Sigmoid colon (tissue), 7 donors: ENCODE results near the gene WDHD1. TPM values are rescaled to one million over a fixed set of nuclear protein-coding genes. Genes with fewer than 3 reads are reported as not detected.
"Not testable (repeated sequence)": the region's sequence is repeated elsewhere in the genome, so short reads cannot be mapped to it uniquely, and the experiment has no call there.

Experiments
- DNase-seq: peaks from one replicate; pipeline ENCODE4 v3.0.0-alpha.2; 2019
- H3K27ac ChIP-seq, 4 donors: fragments of 200-600 bp; sonication (generic); one replicate each; pipeline ENCODE4 v1.5.1; 2016 to 2019; ENCODE audit warnings: mild to moderate bottlenecking in 1 of 4
- H3K27me3 ChIP-seq, 3 donors: fragments of 200-600 bp; sonication (generic); one replicate each; pipeline ENCODE4 v1.5.1; 2019; ENCODE audit warnings: mild to moderate bottlenecking in 1 of 3
- H3K36me3 ChIP-seq, 4 donors: fragments of 200-600 bp; sonication (generic); one replicate each; pipeline ENCODE4 v1.5.1; 2016 to 2019
- H3K4me1 ChIP-seq, 4 donors: fragments of 200-600 bp; sonication (generic); one replicate each; pipeline ENCODE4 v1.5.1; 2017 to 2019
- H3K4me3 ChIP-seq, 4 donors: fragments of 200-600 bp; sonication (generic); one replicate each; pipeline ENCODE4 v1.5.1; 2017 to 2019; ENCODE audit warnings: mild to moderate bottlenecking in 2 of 4, moderate library complexity in 1 of 4
- H3K9me3 ChIP-seq, 4 donors: fragments of 200-600 bp in 3 of 4; sonication (generic) in 3 of 4; one replicate each; pipeline versions ENCODE4 v1.5.1 to v1.6.1; 2013 to 2019
- CTCF ChIP-seq, 4 experiments: fragments of 450-650 bp in 3 of 4; fragments of 200-600 bp in 1 of 4; IDR thresholded peaks; one replicate each; pipeline ENCODE4 v1.5.1; 2016 to 2019; ENCODE audit warnings: antibody characterized with exemption in 4 of 4, mild to moderate bottlenecking in 3 of 4, moderate library complexity in 2 of 4
- EP300 ChIP-seq, 4 donors: sonication (generic); formaldehyde crosslinking; IDR thresholded peaks; one replicate each; pipeline ENCODE4 v1.6.1; 2017; ENCODE audit warnings: antibody characterized with exemption in 4 of 4
- POLR2A ChIP-seq, 2 donors: fragments of 450-650 bp; IDR thresholded peaks; one replicate each; pipeline ENCODE4 v1.6.1; 2016; ENCODE audit warnings: antibody characterized with exemption in 2 of 2, mild to moderate bottlenecking in 2 of 2, moderate library complexity in 2 of 2
- POLR2AphosphoS5 ChIP-seq, 4 donors: sonication (generic); formaldehyde crosslinking; IDR thresholded peaks; one replicate each; pipeline ENCODE4 v1.6.1; 2017; ENCODE audit warnings: antibody characterized with exemption in 4 of 4
- WGBS, 2 donors: extraction: QIAGEN DNeasy Blood & Tissue Kit; methylation state at CpG; one replicate each; pipeline ENCODE4 v1.1.7; 2013; 5-methylcytosine and 5-hydroxymethylcytosine counted together
- intact Hi-C: fragments of 100-400 bp; cut with DNase I; formaldehyde crosslinking; loops from one replicate; pipeline ENCODE4 v1.15.1; 2023
- polyA plus RNA-seq, 3 donors: library from polyadenylated mRNA; stranded (reverse); fragments of 200-250 nt; gene quantifications; one replicate each; pipeline ENCODE4 v1.2.3, GENCODE V29; 2013
- total RNA-seq, 4 donors: library from RNA; depleted of rRNA; stranded (reverse); fragments of >200 nt; gene quantifications; one replicate each; pipeline ENCODE4 v1.1.0, GENCODE V29; 2016
- donor health status: healthy with polysubstance abuse.
- donor health status: Bipolar disorder and iron deficiency.
- donor health status: healthy.

Gene WDHD1
- total and polyA plus RNA-seq, 7 donors: 0.60 to 4.0 (median 1.1) TPM

DNA sequence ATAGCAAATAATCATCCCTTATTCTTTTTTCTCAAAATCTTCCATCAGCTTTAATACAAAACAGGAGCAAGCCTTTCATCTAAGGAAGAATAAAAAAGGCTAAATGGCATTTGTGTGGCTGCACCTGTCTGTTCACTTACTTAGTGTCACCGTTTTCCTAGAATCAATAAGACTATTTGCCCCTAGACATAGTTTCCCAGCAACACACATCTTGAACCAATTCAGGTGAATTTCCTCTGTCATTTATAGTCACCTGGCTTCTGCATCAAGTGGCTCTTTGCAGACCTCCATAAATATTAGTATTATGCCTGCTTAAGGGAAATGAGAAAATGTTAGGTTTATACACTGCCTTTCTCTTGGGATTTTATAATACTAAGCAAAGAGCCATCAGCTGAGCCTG, 106.8 kb downstream of the WDHD1 start:
- no peaks in the 10 kb centered on the region for H3K36me3 ChIP-seq
- no peaks in the 10 kb centered on the region for H3K9me3 ChIP-seq
- 28 to 71% methylated on average over 1 of the region's 1 CpG for WGBS, 2 donors
- no peak overlapping the region for H3K4me3 ChIP-seq
- DNase-seq: no peak
- no peak overlapping the region for H3K27ac ChIP-seq
- no peaks in the 10 kb centered on the region for H3K4me1 ChIP-seq
- no peaks in the 10 kb centered on the region for H3K27me3 ChIP-seq
- intact Hi-C loops: no loop called here
- TF ChIP-seq CTCF (IDR thresholded peaks at IDR 0.05): no peak
- no peak for TF ChIP-seq POLR2A (IDR thresholded peaks at IDR 0.05)
- no peak for TF ChIP-seq POLR2AphosphoS5 (IDR thresholded peaks at IDR 0.05)
- TF ChIP-seq EP300 (IDR thresholded peaks at IDR 0.05): no peak

DNA sequence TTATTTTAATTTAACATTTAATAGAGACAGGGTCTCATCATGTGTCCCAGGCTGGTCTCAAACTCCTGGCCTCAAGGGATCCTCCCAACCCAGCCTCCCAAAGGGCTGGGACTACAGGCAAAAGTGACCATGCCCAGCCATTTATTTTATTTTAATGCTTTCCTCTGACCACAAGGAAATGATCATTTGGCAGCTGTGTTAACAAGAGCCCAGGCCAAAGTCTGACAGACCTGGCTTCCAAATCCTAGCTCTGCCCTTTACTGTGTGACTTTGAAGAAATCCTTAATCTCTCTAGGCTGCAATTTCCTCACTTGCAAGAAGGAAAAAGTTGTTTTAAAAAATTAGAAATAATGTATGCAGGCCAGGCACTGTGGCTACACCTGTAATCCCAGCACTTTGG, 107.6 kb downstream of the WDHD1 start:
- H3K9me3 ChIP-seq: no peaks in the 10 kb centered on the region
- H3K27me3 ChIP-seq: no peaks in the 10 kb centered on the region
- intact Hi-C loops: no loop called here
- no peaks in the 10 kb centered on the region for H3K4me1 ChIP-seq
- no peak overlapping the region for H3K27ac ChIP-seq
- TF ChIP-seq POLR2AphosphoS5 (IDR thresholded peaks at IDR 0.05) (no peak), POLR2A (IDR thresholded peaks at IDR 0.05) (no peak), EP300 (IDR thresholded peaks at IDR 0.05) (no peak)
- no peaks in the 10 kb centered on the region for H3K36me3 ChIP-seq
- no peak for DNase-seq
- H3K4me3 ChIP-seq: no peak overlapping the region

- Histone ChIP-seq H3K4me1 (no peaks in the 10 kb centered on the region), H3K27ac (no peak overlapping the region), H3K4me3 (no peak overlapping the region), H3K36me3 (no peaks in the 10 kb centered on the region), H3K9me3 (no peaks in the 10 kb centered on the region), H3K27me3 (no peaks in the 10 kb centered on the region)
- WGBS, 2 donors: 86 to 88% methylated on average over 5 of the region's 5 CpGs
- TF ChIP-seq POLR2AphosphoS5 (IDR thresholded peaks at IDR 0.05): no peak
- TF ChIP-seq POLR2A (IDR thresholded peaks at IDR 0.05): no peak
- TF ChIP-seq EP300 (IDR thresholded peaks at IDR 0.05): no peak
- TF ChIP-seq CTCF (IDR thresholded peaks at IDR 0.05): no peak
- no peak for DNase-seq
- intact Hi-C loops: no loop called here
Observed at GRCh38 chr14:54918427-54918826, 108.5 kb downstream of the WDHD1 start.

GRCh38 chr14:54916101-54916500, 110.8 kb downstream of the WDHD1 start:
- Histone ChIP-seq H3K4me1 (no peaks in the 10 kb centered on the region), H3K9me3 (no peaks in the 10 kb centered on the region), H3K27me3 (no peaks in the 10 kb centered on the region), H3K4me3 (no peak overlapping the region), H3K27ac (no peak overlapping the region), H3K36me3 (no peaks in the 10 kb centered on the region)
- intact Hi-C loops: no loop called here
- TF ChIP-seq POLR2A (IDR thresholded peaks at IDR 0.05): no peak
- TF ChIP-seq EP300 (IDR thresholded peaks at IDR 0.05): no peak
- TF ChIP-seq POLR2AphosphoS5 (IDR thresholded peaks at IDR 0.05): no peak
- TF ChIP-seq CTCF (IDR thresholded peaks at IDR 0.05): no peak
- WGBS, 2 donors: 96% methylated on average over 1 of the region's 1 CpG
- DNase-seq: no peak

DNA sequence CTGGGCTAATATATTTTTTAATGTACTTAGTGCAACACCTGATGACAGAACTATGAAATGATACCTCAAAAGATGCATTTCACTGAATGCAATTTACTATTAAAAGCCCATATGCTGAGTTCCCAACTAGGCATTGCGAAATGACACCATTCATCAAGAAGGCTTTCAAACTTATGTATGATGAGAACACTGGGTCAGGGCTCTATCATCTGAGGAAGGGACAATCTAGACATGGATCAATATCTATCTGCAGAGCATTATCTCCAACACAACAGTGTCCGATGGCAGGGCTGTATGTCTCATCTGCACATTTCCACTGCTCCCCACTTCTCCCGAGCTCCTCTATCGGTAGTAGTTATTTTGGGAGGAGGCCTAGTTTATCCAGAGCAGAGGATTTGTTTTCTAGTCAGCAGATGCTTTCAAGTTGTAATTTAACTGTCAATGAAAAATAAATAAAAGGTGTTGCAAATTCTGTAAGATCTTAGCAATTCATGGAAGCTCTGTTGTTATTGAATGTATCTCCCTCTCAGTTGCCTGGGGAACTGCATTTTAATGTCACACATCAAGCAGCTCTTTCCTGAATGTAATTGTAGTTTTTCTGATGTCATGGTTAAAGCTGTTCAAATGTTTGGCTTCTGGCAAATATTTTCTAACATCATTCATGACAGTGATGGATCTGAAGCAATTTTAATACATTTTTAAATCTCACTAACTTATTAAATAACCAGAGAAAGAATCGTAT, 116.9 kb downstream of the WDHD1 start:
- Histone ChIP-seq H3K4me3 (no peak overlapping the region), H3K4me1 (no peaks in the 10 kb centered on the region), H3K9me3 (no peaks in the 10 kb centered on the region), H3K27me3 (no peaks in the 10 kb centered on the region), H3K36me3 (no peaks in the 10 kb centered on the region), H3K27ac (no peak overlapping the region)
- intact Hi-C loops: no loop called here
- TF ChIP-seq CTCF (IDR thresholded peaks at IDR 0.05): no peak
- TF ChIP-seq EP300 (IDR thresholded peaks at IDR 0.05): no peak
- no peak for TF ChIP-seq POLR2AphosphoS5 (IDR thresholded peaks at IDR 0.05)
- no peak for TF ChIP-seq POLR2A (IDR thresholded peaks at IDR 0.05)
- 90 to 96% methylated on average over 5 of the region's 5 CpGs for WGBS, 2 donors
- DNase-seq: no peak

DNA sequence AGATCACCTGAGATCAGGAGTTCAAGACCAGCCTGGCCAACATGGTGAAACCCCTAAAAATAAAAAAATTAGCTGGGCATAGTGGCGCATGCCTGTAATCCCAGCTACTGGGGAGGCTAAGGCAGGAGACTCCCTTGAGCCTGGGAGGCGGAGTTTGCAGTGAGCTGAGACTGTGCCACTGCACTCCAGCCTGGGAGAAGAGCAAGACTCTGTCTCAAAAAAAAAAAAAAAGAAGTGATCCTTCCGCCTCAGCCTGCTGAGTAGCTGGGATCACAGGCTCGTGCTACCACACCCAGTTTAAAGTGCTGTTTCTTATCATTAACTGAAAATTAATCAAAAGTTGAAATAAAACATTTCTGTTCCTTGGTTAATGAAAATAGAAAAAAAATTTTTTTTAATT, 117.9 kb downstream of the WDHD1 start:
- intact Hi-C loops, DNase-seq: not testable (repeated sequence)
- WGBS, 2 donors: 67 to 89% methylated on average over 4 of the region's 4 CpGs

More for the DNA sequence above, 117.9 kb downstream of the WDHD1 start:
- H3K4me1 ChIP-seq, H3K27me3 ChIP-seq, H3K36me3 ChIP-seq, H3K27ac ChIP-seq, H3K9me3 ChIP-seq, H3K4me3 ChIP-seq: not testable (repeated sequence)
